K562 (cell line): ENCODE measurements around the gene CDC123. TPM values are rescaled to one million over a fixed set of nuclear protein-coding genes. Genes with fewer than 3 reads are reported as not detected.

Source experiments
- ATAC-seq: fragments of 200-7000 bp; cut with Tn5 transposase; 3 replicates; pipeline ENCODE4 v1.9.1; 2020; ENCODE audit warnings: moderate library complexity
- BruUV-seq: library from RNA; stranded (reverse); fragments of 400-500 nt; replicated peaks from 2 replicates; lab custom pipeline; 2021; lab: Mats Ljungman, UMichigan
- CTCF ChIA-PET: fragments of 300-600 bp; formaldehyde crosslinking; extraction: SDS; loops from one replicate; lab custom pipeline; 2021; ENCODE audit warnings: low intra/inter-chr PET ratio; lab: Yijun Ruan, JAX
- POLR2A ChIA-PET: fragments of 300-600, 350-650 bp; sonication (Branson Sonifier 250); formaldehyde crosslinking; extraction: SDS; loops from one replicate; lab custom pipeline; 2021; ENCODE audit warnings: antibody characterized with exemption, inconsistent platforms; lab: Yijun Ruan, JAX
- DNase-seq, 4 experiments: peaks; one replicate each; pipeline versions ENCODE4 v3.0.0 to v3.0.0-alpha.2; 2011 to 2018; ENCODE audit warnings: low spot score in 3 of 4, mixed read lengths in 3 of 4; ENCODE audit errors: extremely low read depth in 1 of 4
- FAIRE-seq: peaks from 2 replicates; lab custom pipeline; 2011; peaks lifted over from hg19 to GRCh38; lab: Jason Lieb, UNC
- H2AFZ ChIP-seq: 2 replicates; pipeline ENCODE4 v1.6.0; 2011; ENCODE audit warnings: low read depth, low read length, control low read depth, inconsistent platforms
- H3K27ac ChIP-seq: fragments of 200-600 bp; 3 replicates; pipeline ENCODE4 v1.8.0; 2011; ENCODE audit warnings: low read depth, mild to moderate bottlenecking, control low read depth, inconsistent platforms, low read length, moderate library complexity, mixed read lengths; ENCODE audit errors: extremely low read depth
- H3K27me3 ChIP-seq, 2 experiments: fragments of 300-600 bp in 1 of 2; 2 replicates in 1 of 2; 3 replicates in 1 of 2; pipeline versions ENCODE4 v1.6.0 to v1.8.0; 2011; ENCODE audit warnings: inconsistent platforms in 2 of 2, low read length in 2 of 2, mild to moderate bottlenecking in 1 of 2, mixed read lengths in 1 of 2, moderate library complexity in 1 of 2; ENCODE audit not compliant: control insufficient read depth in 2 of 2, insufficient read depth in 2 of 2
- H3K36me3 ChIP-seq: fragments of 300-600 bp; 3 replicates; pipeline ENCODE4 v1.8.0; 2011; ENCODE audit warnings: mild to moderate bottlenecking, low read length, inconsistent platforms; ENCODE audit not compliant: control insufficient read depth, insufficient read depth
- H3K4me1 ChIP-seq, 2 experiments: fragments of 200-600 bp in 1 of 2; replicated peaks in 1 of 2; 2 replicates in 1 of 2; 3 replicates in 1 of 2; pipeline versions ENCODE4 v1.5.1 to v1.8.0; 2011; ENCODE audit warnings: inconsistent platforms in 2 of 2, low read length in 2 of 2, mild to moderate bottlenecking in 1 of 2, mixed read lengths in 1 of 2, moderate library complexity in 1 of 2; ENCODE audit not compliant: control insufficient read depth in 2 of 2, insufficient read depth in 2 of 2
- H3K4me2 ChIP-seq: 2 replicates; pipeline ENCODE4 v1.6.1; 2011; ENCODE audit warnings: low read length, control low read depth, inconsistent platforms, mixed read lengths; ENCODE audit not compliant: insufficient read depth
- H3K4me3 ChIP-seq: fragments of 200-600 bp; sonication (generic), shearing (Covaris generic); 2 replicates; pipeline ENCODE4 v1.5.1; 2016; ENCODE audit warnings: control low read depth, inconsistent platforms
- H3K79me2 ChIP-seq: fragments of 200-600 bp; 3 replicates; pipeline ENCODE4 v1.8.0; 2011; ENCODE audit warnings: low read length, inconsistent platforms; ENCODE audit not compliant: control insufficient read depth, insufficient read depth
- H3K9ac ChIP-seq, 2 experiments: 2 replicates each; pipeline versions ENCODE4 v1.6.0 to v1.6.1; 2011; ENCODE audit warnings: low read depth in 2 of 2, low read length in 2 of 2, control low read depth in 1 of 2, inconsistent platforms in 1 of 2, mild to moderate bottlenecking in 1 of 2, mixed read lengths in 1 of 2; ENCODE audit not compliant: insufficient read depth in 1 of 2
- H3K9me1 ChIP-seq: one replicate; pipeline ENCODE4 v1.6.0; 2011; ENCODE audit warnings: inconsistent platforms, mild to moderate bottlenecking, low read length, moderate library complexity; ENCODE audit not compliant: control insufficient read depth, insufficient read depth
- H3K9me3 ChIP-seq: replicated peaks from 2 replicates; pipeline ENCODE4 v1.5.1; 2011; ENCODE audit warnings: low read depth, low read length, inconsistent platforms; ENCODE audit not compliant: control insufficient read depth, insufficient read depth
- H4K20me1 ChIP-seq: replicated peaks from 2 replicates; pipeline ENCODE4 v1.6.1; 2011; ENCODE audit warnings: low read length, inconsistent platforms, mixed read lengths; ENCODE audit not compliant: control insufficient read depth, insufficient read depth
- CEBPB ChIP-seq: fragments of 450-650 bp; IDR thresholded peaks from 2 replicates; pipeline ENCODE4 v1.6.1; 2016; ENCODE audit warnings: missing genetic modification characterization, missing compliant biosample characterization
- DACH1 ChIP-seq: fragments of 450-650 bp; IDR thresholded peaks from 2 replicates; pipeline ENCODE4 v1.6.1; 2018; ENCODE audit not compliant: partially characterized antibody
- MEF2A ChIP-seq: IDR thresholded peaks from 2 replicates; pipeline ENCODE4 v1.6.1; 2011; ENCODE audit warnings: low read depth, mild to moderate bottlenecking, low read length, moderate library complexity; ENCODE audit not compliant: control insufficient read depth
- RNF2 ChIP-seq: sonication (generic); IDR thresholded peaks from 2 replicates; pipeline ENCODE4 v1.6.1; 2016
- ZBTB40 ChIP-seq, 2 experiments: fragments of 450-650 bp in 1 of 2; sonication (generic) in 1 of 2; formaldehyde crosslinking in 1 of 2; IDR thresholded peaks; 2 replicates each; pipeline versions ENCODE4 v1.7.1 to v1.9.0; 2016 to 2022; ENCODE audit warnings: inconsistent platforms in 1 of 2, mild to moderate bottlenecking in 1 of 2, missing genetic modification reagents in 1 of 2
- WGBS: fragments of 100-300 bp; shearing (Covaris generic); methylation state at CpG from one replicate; pipeline ENCODE4 v1.1.6; 2016; ENCODE audit warnings: low coverage, mixed read lengths; ENCODE audit not compliant: insufficient coverage; ENCODE audit errors: missing lambda C conversion rate; 5-methylcytosine and 5-hydroxymethylcytosine counted together
- in situ Hi-C: fragments of 300-500 bp; cut with MboI; formaldehyde crosslinking; loops from 4 replicates; pipeline ENCODE4 v1.15.0; 2018; ENCODE audit warnings: inconsistent platforms, mixed read lengths
- intact Hi-C: fragments of 100-400 bp; cut with micrococcal nuclease; formaldehyde crosslinking; loops from 2 replicates; pipeline ENCODE4 v1.14.2; 2022
- polyA plus RNA-seq, 8 experiments: library from polyadenylated mRNA; depleted of rRNA in 4 of 8; stranded (reverse) in 5 of 8; unstranded in 3 of 8; fragments of >200 nt; fragmentation: Nextera tagmentation in 2 of 8; fragmentation: Illumina TruSeq in 1 of 8; extraction: Ambion mirVana in 2 of 8; extraction: Trizol in 1 of 8; gene quantifications; 2 replicates each; pipeline versions ENCODE4 v1.2.1 to v1.2.3, GENCODE V29; 2011 to 2014; ENCODE audit warnings: inconsistent platforms in 1 of 8, missing spikeins in 1 of 8
- total RNA-seq, 7 experiments: library from RNA; depleted of rRNA in 6 of 7; stranded (reverse); fragments of >200 nt in 6 of 7; fragmentation: Illumina TruSeq in 2 of 7; extraction: Trizol in 2 of 7; gene quantifications; 2 replicates each; pipeline versions ENCODE4 v1.2.1 to v1.2.3, GENCODE V29; 2011 to 2021; ENCODE audit warnings: low replicate concordance in 1 of 7

CDC123 gene
- total and polyA plus RNA-seq, 9 of the 15 experiments (the other 6 are each of a cell fraction or from before 2014, with no cell fraction given): 137 to 288 (median 175) TPM

GRCh38 chr10:12198156-12198555 is 2.2 kb downstream of the CDC123 start:
- H4K20me1 ChIP-seq: no peaks in the 10 kb centered on the region
- ChIA-PET POLR2A (interaction anchor here (0.6 kb wide), 1 partner anchor 147 kb away, joined by 3 read pairs; no protein-coding TSS in a partner anchor), CTCF (no interaction called here)
- peaks cover 8% of the 10 kb centered on the region in 2 experiments; a peak in 3 of 5 replicates for H3K4me1 ChIP-seq
- H3K9ac ChIP-seq: no peak overlapping the region
- peaks cover 85% of the 10 kb centered on the region for H3K79me2 ChIP-seq
- H3K27me3 ChIP-seq: no peaks in the 10 kb centered on the region
- no peaks in the 10 kb centered on the region for H3K9me3 ChIP-seq
- no peak overlapping the region for H3K4me3 ChIP-seq
- DNase-seq (no peak), FAIRE-seq (no peak), ATAC-seq (no peak)
- H3K27ac ChIP-seq: no peak overlapping the region
- H3K36me3 ChIP-seq: peaks cover 53% of the 10 kb centered on the region
- no TSS peak for BruUV-seq
- in situ Hi-C loops: no loop called here
- TF ChIP-seq MEF2A (0 out of 2 replicates have a peak, but pooled peaks have one; percentile 5), RNF2 (no peak)
- 64% methylated on average over 2 of the region's 2 CpGs for WGBS
- peak overlapping the region; percentile 30; the same call in 1 of the 2 replicates for H3K4me2 ChIP-seq
- intact Hi-C loops: loop anchor here (10.0 kb wide), 1 partner anchor 153 kb away; the partner anchor contains the start of gene UPF2
- H2AFZ ChIP-seq: no peak overlapping the region
- H3K9me1 ChIP-seq: no peaks in the 10 kb centered on the region

DNA sequence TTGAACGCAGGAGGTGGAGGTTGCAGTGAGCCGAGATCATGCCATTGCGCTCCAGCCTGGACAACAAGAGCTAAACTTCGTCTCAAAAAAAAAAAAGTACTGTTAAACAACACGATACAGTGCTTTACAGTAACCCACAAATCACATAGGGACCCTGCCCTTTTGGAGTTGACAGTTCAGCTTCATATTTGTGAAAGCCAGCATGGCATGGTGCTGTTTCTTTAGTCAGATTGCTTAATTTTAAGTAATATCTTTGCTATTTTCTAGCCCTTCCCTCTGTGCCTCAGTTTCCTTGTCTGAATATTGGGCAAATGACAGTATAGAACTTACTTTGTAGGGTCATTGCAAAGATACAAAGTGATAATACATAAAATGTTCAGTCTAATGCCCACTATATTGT is 4.9 kb downstream of the CDC123 start:
- intact Hi-C loops (no loop called here), in situ Hi-C loops (no loop called here)
- H3K4me2 ChIP-seq: no peak overlapping the region
- H3K36me3 ChIP-seq: peaks cover 66% of the 10 kb centered on the region
- no peaks in the 10 kb centered on the region for H3K9me1 ChIP-seq
- DNase-seq (no peak), FAIRE-seq (no peak), ATAC-seq (no peak)
- BruUV-seq: no TSS peak
- no peaks in the 10 kb centered on the region for H3K9me3 ChIP-seq
- ChIA-PET POLR2A (interaction anchor here (0.7 to 1.6 kb wide), 3 partner anchors 8 to 445 kb away, joined by 3 to 7 read pairs (median 3); no protein-coding TSS in a partner anchor), CTCF (no interaction called here)
- 94% methylated on average over 5 of the region's 5 CpGs for WGBS
- peaks cover 78% of the 10 kb centered on the region for H3K79me2 ChIP-seq
- H3K27me3 ChIP-seq: no peaks in the 10 kb centered on the region
- H3K27ac ChIP-seq: no peak overlapping the region
- no peak overlapping the region for H2AFZ ChIP-seq
- no peak overlapping the region for H3K9ac ChIP-seq
- no peaks in the 10 kb centered on the region for H4K20me1 ChIP-seq
- H3K4me3 ChIP-seq: no peak overlapping the region
- H3K4me1 ChIP-seq: peaks cover 0 to 2% of the 10 kb centered on the region in 2 experiments; a peak in 1 of 5 replicates
- TF ChIP-seq CEBPB (tag) (peak; percentile 77), DACH1 (no peak), ZBTB40 (IDR thresholded peaks at IDR 0.05) (no peak), ZBTB40 (CRISPR knock-in tag; IDR thresholded peaks at IDR 0.05) (no peak)
